WERI-Rb-1 (cell line): ENCODE measurements around the gene NKAIN2.

ENCODE experiments used
- DNase-seq: peaks from one replicate; pipeline ENCODE4 v3.0.0-alpha.2; 2020
- H3K27ac ChIP-seq: fragments of 250-450 bp; sonication (Bioruptor Pico); 2 replicates; pipeline ENCODE4 v1.5.1; 2020; ENCODE audit warnings: mild to moderate bottlenecking, moderate library complexity
- H3K27me3 ChIP-seq: fragments of 250-450 bp; sonication (Bioruptor Pico); 2 replicates; pipeline ENCODE4 v1.5.1; 2021; ENCODE audit warnings: mild to moderate bottlenecking, low read depth, moderate library complexity; ENCODE audit not compliant: insufficient read depth, severe bottlenecking
- H3K36me3 ChIP-seq: fragments of 250-450 bp; sonication (Bioruptor Pico); 2 replicates; pipeline ENCODE4 v1.5.1; 2020; ENCODE audit warnings: mild to moderate bottlenecking, moderate library complexity
- H3K4me3 ChIP-seq: 2 replicates; pipeline ENCODE4 v1.5.1; 2011; ENCODE audit warnings: low read depth, mild to moderate bottlenecking, control low read depth, low read length
- H3K9me3 ChIP-seq: fragments of 250-450 bp; sonication (Bioruptor Pico); 2 replicates; pipeline ENCODE4 v1.5.1; 2021; ENCODE audit warnings: mild to moderate bottlenecking, moderate library complexity; ENCODE audit not compliant: severe bottlenecking
- CTCF ChIP-seq: IDR thresholded peaks from 2 replicates; pipeline ENCODE4 v1.5.1; 2011; ENCODE audit warnings: low read depth, mild to moderate bottlenecking, control low read depth, inconsistent platforms, low read length

The NKAIN2 gene

GRCh38 chr6:124420116-124420840 lies 616.6 kb downstream of the NKAIN2 start:
- Histone ChIP-seq H3K27me3 (no peaks in the 10 kb centered on the region), H3K9me3 (no peaks in the 10 kb centered on the region), H3K36me3 (no peaks in the 10 kb centered on the region), H3K4me3 (no peak overlapping the region), H3K27ac (no peak overlapping the region)
- no peak for DNase-seq
- TF ChIP-seq CTCF = no peak

- TF ChIP-seq CTCF = no peak
- Histone ChIP-seq H3K27me3 (no peaks in the 10 kb centered on the region), H3K27ac (no peak overlapping the region), H3K4me3 (no peak overlapping the region), H3K9me3 (no peaks in the 10 kb centered on the region), H3K36me3 (no peaks in the 10 kb centered on the region)
- DNase-seq = no peak
Observed at GRCh38 chr6:124423621-124424020, 620.0 kb downstream of the NKAIN2 start.

GRCh38 chr6:124430740-124431318 lies 627.2 kb downstream of the NKAIN2 start:
- no peaks in the 10 kb centered on the region for H3K36me3 ChIP-seq
- TF ChIP-seq CTCF = no peak
- H3K4me3 ChIP-seq = no peak overlapping the region
- H3K9me3 ChIP-seq = no peaks in the 10 kb centered on the region
- DNase-seq = no peak
- H3K27ac ChIP-seq = no peak overlapping the region
- H3K27me3 ChIP-seq = no peaks in the 10 kb centered on the region

- TF ChIP-seq CTCF = no peak
- Histone ChIP-seq H3K9me3 (no peaks in the 10 kb centered on the region), H3K4me3 (no peak overlapping the region), H3K27me3 (no peaks in the 10 kb centered on the region), H3K36me3 (no peaks in the 10 kb centered on the region), H3K27ac (no peak overlapping the region)
- DNase-seq = no peak
Observed at GRCh38 chr6:124432620-124433019, 629.0 kb downstream of the NKAIN2 start.

- Histone ChIP-seq H3K27ac (no peak overlapping the region), H3K4me3 (no peak overlapping the region), H3K9me3 (no peaks in the 10 kb centered on the region), H3K36me3 (no peaks in the 10 kb centered on the region), H3K27me3 (no peaks in the 10 kb centered on the region)
- no peak for TF ChIP-seq CTCF
- DNase-seq = no peak
Observed at GRCh38 chr6:124433387-124434160, 629.9 kb downstream of the NKAIN2 start.
